ENCODE data around the gene RBMS3.
A peak's percentile ranks its signal among the peaks of the same experiment; 100 is the strongest.

The RBMS3 gene

DNA sequence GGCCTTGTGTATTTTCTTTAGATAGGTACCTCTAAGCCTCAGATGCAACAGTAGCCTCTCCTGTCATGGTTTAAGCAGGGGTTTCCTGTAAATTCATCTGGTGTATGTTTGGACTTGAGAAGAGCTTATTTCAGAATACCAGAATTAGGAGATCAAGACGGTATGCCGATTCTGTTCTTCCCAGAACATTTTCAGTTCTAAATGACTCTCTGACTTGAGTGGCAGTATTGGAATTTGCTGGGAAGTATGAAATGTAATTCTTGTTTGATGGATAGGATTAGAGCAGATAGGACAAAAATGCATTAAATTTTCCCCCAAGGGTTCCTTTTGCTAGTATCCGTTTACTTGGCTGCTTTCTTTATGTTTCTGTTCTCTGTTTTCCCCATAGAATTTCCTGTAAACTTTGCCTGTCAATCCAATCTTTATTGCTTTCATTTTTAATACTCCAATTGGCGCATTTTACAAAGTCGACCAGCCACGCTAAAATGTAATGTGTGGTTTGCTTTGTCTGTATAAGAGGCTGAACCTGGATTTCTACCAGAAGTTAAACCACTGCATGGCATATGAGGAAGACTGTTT, 612.2 kb downstream of the RBMS3 start:
- no peak for DNase-seq (ENCODE audit: low spot score)

GRCh38 chr3:29896856-29897255, 616.0 kb downstream of the RBMS3 start:
- DNase-seq (ENCODE audit: low spot score), result no peak

DNA sequence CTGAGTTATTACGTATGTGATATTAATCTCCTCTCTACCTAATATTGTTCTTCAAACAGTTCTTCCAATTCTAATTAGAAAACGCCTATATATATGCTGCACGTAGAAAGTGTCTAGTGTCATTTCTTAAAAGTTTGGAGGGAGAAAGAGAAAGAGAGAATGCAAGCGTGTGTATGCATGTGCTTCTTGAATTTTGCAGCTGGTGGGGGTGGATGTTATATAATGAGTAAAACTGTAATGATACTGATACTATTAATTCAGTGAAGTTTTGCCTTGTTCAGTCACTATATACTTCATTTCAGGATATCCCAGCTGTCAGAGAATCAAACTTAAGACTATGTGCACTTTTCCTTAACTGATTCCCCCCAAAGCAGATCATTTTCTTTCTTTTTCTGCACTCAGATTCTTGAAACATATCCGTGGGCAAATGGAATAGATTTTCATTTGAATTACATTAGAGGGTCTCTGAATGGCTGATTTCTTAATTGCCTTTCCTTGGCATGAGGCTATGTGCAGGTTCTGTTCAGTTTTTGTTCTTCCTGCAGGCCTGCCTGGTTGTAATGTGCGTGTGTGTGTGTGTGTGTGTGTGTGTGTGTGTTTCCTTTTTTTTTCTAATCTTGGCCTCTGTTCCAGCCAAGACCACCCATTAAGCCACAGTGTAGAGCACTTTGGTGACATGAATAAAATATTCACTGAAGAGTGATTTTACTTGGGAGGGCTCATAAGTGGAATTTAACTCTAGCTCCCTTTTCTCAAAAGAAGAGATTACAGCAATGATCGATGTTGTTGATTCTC, 617.5 kb downstream of the RBMS3 start:
- peak; percentile 7 for DNase-seq (ENCODE audit: low spot score)

- no peak for DNase-seq (ENCODE audit: low spot score)
Measured at GRCh38 chr3:29899021-29899420, 618.1 kb downstream of the RBMS3 start.

DNA sequence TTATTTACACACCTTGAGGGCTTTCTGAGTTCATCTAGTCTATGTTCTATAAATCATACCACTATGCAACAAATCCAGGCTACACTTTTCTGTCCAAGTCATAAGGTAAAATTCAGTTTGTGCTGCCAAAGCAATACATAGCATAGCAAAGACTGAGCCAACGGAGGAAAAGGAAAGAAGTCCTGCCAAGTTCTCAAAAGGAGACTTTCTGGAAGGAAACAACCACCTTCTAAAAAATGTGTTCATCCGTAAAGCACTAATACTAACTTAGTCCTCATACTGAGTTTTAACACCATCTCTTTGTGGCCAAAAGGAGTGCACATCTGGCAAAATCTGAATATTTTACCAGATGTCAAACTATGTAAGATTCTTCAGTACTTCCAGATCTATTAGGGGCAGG, 620.2 kb downstream of the RBMS3 start:
- no peak for DNase-seq (ENCODE audit: low spot score)

GRCh38 chr3:29903600-29903999, 622.7 kb downstream of the RBMS3 start:
- no peak for DNase-seq (ENCODE audit: low spot score)

GRCh38 chr3:29906906-29907305, 626.0 kb downstream of the RBMS3 start:
- no peak for DNase-seq (ENCODE audit: low spot score)

DNA sequence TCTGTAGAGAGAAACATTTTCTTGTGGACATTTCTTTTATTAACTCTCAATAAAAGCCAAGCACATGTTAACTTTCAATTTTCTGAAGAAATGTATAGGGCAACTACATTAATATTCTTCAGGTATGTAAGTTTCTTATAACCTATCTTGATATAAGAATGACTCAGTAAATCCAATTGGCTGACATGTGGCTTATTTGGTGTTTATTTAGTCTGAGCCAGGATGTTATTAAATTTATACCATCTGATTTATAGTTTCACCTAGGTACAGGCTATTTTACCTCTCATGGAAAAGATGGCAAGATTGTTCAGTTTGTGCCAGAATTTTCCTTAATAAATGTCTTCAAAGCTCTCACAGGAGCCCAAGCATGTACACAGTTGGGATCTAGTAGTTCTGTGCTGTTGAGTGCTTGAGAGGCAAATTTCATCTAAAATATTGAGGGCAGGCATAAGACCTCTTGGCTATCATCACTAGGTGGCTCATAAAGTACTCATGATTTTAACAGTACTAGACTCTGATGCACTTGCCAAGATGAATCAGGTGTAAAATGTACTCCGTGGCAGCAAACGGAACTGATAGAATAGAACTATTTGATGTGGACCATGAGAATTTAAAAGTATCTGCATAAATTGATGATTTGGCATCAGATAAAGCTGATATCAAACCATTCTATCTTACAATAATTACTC, 631.9 kb downstream of the RBMS3 start:
- no peak for DNase-seq (ENCODE audit: low spot score)

- no peak for DNase-seq (ENCODE audit: low spot score)
Measured at GRCh38 chr3:29914861-29915524, 634.1 kb downstream of the RBMS3 start.

GRCh38 chr3:29919571-29919970, 638.7 kb downstream of the RBMS3 start:
- peak; percentile 17 for DNase-seq (ENCODE audit: low spot score)

DNA sequence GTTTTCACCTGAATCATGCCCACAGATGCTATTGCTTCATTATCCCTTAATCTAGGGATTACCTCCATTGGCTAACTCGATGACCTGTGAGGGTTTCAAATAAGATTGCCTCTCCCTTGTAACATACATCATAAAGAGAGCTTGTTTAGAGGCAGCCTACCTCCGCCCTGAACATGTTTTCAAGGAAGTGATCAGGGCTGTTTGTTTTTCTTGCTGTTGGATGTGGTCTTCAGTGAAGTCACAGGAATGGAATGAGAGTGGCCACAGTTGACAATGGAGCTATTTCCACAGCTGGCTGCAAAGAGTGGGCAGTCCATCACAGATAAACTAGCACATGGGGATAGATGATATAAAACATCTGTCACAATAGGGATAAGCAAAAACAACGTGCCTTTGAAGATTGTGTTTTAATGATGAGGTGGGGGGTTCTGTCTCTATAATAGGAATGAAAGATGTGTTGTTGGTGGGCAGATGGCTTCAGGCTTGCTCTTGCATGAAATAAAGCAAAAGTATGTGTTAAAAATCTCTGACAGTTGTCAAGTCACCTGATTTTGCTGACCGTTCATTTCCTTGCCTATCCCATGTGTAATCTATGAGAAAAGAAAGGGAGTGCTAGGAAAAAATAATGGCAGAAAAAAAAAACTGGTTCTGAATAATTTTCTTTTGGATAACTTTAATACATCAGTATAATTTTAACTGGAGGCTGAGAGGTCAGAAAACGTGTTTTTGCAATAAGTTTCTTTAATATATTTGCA, 642.3 kb downstream of the RBMS3 start:
- DNase-seq (ENCODE audit: low spot score), result peak; percentile 1

DNA sequence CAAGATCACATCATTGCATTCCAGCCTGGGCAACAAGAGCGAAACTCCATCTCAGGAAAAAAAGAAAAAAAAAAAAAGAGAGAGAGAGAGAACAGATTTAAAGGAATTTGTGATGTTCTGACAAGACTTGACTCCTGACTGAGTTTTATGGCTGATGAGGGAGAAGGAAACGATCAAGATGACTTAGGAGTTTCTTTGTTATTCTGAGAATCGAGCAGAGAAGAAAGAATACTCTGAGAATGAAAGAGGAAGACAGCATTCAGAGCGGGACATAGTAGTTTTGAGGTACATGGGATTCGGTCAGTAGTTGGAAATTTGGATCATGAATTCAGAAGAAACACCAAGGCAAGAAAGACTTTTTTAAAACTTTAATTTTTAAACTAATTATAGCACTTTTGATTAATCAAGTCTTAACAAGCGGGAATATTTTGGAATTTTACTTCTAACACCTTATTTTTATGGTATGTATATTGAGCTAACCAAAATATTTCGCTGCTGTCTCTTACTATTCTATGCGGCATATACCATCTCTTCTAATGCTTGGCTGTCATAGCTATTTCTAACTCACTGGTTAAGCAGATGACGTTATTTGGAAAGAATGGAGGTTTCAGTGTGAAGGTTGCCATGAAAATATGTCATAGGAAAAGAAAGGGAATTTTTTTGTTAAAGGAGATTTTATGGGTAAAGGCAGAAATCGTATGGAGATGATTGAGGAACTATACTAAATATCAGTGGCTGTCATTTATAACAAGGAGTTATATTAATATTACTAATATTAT, 644.1 kb downstream of the RBMS3 start:
- no peak for DNase-seq (ENCODE audit: low spot score)

DNA sequence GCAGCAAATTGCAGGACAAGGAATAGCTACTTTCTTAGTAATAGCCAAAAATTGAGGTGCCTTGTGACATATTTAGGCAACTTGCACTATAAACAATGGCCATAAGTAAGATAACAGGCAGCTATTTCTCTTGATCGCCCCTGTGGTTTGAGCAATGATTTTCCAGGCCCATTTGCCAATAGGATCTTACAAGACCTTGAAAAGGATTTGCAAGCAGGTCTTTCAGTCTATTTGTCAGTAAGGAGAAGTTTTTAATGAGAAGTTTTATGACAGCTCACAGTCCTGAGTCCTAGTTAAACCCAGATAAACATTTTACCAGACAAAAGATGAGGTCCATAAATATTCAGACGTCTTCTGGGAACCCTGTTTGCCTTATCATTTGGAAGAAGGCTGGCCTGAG, 645.5 kb downstream of the RBMS3 start:
- DNase-seq (ENCODE audit: low spot score), result no peak

DNA sequence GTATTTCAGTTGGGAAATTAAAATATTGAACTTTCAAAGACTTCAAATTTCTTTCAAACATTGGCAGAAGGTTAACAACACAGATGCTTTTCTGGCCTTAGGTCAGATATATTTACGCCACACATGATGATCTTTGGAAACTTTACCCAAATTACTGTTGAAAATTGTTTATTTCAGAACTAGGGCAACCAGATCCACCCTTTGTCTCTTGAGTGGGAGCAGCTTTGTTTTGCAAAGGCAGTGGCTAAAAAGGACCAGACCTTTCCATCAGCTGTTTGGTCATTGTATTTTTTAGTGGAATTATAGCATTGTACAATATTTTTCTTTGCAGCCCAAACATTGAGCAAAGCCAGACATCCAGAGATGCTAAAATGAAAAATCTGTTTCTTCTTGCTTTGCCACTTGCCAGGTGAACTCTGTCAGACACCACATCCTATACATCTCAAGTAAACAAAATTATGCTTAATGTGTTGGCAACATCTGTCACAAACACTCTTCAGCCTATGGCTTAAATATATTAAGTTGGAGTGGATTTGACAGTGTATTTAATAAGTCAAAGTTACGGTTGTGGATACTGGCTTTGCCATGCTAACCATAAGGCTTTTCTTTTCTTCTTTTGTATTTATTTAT, 651.9 kb downstream of the RBMS3 start:
- no peak for DNase-seq (ENCODE audit: low spot score)

- DNase-seq (ENCODE audit: low spot score), result no peak
Measured at GRCh38 chr3:29933802-29934490, 653.1 kb downstream of the RBMS3 start.

GRCh38 chr3:29934751-29935150, 653.9 kb downstream of the RBMS3 start:
- no peak for DNase-seq (ENCODE audit: low spot score)

DNA sequence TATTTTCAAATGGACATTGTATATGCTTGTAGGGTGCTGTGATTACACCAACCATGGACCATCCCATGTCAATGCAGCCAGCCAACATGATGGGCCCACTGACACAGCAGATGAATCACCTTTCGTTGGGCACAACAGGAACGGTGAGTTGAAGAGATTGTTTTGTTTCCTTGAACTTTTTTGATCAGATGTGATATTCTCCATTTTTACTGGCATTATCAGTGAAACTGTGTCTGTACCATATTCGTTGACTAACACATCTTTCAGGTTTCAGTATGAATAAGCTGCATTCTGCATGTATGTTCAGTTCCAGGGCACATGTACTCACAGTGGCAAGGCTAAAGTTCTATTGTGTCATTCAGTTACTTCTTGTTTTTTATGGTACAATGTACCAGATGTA, 655.2 kb downstream of the RBMS3 start:
- DNase-seq (ENCODE audit: low spot score), result no peak

- no peak for DNase-seq (ENCODE audit: low spot score)
Measured at GRCh38 chr3:29936766-29937165, 655.9 kb downstream of the RBMS3 start.

DNA sequence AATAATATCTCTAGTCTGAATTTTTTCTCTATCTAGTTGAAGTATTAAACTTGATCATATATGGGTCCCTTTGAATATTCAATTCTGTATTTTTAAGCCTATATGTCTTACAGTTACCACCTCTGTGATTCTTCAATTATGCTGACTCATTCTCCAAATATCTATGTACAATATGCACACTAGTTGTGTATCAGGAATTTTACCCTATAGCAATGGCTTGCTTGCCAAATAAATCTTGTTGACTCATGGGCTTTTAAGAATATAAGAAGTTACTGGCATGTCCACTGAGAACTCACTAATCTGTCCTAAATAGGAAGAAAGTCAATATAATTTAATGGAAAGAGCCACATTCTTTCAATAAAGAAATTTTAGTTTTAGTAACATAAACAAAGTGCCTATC, 656.3 kb downstream of the RBMS3 start:
- no peak for DNase-seq (ENCODE audit: low spot score)

GRCh38 chr3:29940759-29941323, 660.0 kb downstream of the RBMS3 start:
- DNase-seq (ENCODE audit: low spot score), result no peak

Measured in putamen (tissue), 1 donor.